GM19468 (cell line): Measurements from ENCODE around the gene TTC29.
"Not testable (repeated sequence)": the region's sequence is repeated elsewhere in the genome, so short reads cannot be mapped to it uniquely, and the experiment has no call there.

Experiments
- ATAC-seq: cut with Tn5 transposase; IDR thresholded peaks from one replicate; pipeline ENCODE4 v1.9.1; 2021; ENCODE audit warnings: mild to moderate bottlenecking, moderate library complexity, moderate number of reproducible peaks; ENCODE audit not compliant: unreplicated experiment; ENCODE audit errors: extremely low read depth

Gene TTC29

GRCh38 chr4:146742416-146742815 lies 203.2 kb downstream of the TTC29 start:
- no peak for ATAC-seq

- no peak for ATAC-seq
Observed at GRCh38 chr4:146739182-146739581, 206.5 kb downstream of the TTC29 start.

DNA sequence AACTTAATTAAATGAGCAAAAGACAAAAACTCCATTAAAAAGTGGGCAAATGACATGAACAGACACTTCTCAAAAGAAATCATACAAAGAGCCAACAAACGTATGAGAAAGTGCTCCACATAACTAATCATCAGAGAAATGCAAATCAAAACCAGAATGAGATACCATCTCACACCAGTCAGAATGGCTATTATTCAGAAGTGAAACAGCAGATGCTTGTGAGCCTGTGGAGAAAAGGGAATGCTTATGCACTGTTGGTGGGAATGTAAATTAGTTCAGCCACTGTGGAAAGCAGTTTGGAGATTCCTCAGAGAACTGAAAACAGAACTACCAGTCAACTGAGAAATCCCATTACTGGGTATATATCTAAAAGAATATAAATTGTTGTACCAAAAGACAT lies 222.1 kb downstream of the TTC29 start:
- not testable (repeated sequence) for ATAC-seq

GRCh38 chr4:146709956-146710355 lies 235.7 kb downstream of the TTC29 start:
- ATAC-seq: no peak

- no peak for ATAC-seq
Observed at GRCh38 chr4:146699910-146700309, 245.8 kb downstream of the TTC29 start.

DNA sequence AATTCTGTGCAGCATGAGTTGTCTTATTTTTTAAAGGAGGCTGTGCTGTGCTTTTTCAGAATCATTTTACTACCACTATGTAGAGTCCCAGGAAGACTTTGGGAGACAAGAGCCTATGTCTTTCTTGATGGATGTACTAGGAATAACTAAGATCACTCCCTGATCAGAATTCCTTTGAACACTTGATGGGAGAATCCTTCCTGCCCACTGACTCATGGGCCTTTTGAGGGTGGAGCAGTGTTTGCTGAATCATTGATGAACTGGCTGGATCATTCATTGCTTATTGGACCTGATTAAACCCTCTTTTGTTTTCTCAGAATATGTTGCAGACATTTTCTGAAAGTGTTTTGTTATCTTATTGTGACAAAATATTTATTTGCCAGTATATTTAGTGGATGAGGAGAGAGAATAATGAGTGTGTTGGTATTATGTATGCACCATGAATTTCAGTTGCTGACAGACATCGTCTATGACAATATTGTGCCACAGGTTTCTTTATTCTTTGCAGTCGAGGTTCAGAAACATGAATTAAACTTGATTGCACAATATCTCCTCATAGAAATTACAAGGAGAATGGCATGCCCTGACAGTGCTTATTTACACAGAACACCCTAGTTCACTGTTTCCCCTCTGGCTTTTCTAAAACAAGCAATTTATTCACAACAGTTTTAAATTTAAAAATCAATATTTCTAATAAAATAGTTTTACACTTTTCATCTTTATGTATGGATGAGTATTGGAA lies 270.7 kb downstream of the TTC29 start:
- ATAC-seq: no peak

- ATAC-seq: not testable (repeated sequence)
Observed at GRCh38 chr4:146663968-146664311, 281.7 kb downstream of the TTC29 start.

DNA sequence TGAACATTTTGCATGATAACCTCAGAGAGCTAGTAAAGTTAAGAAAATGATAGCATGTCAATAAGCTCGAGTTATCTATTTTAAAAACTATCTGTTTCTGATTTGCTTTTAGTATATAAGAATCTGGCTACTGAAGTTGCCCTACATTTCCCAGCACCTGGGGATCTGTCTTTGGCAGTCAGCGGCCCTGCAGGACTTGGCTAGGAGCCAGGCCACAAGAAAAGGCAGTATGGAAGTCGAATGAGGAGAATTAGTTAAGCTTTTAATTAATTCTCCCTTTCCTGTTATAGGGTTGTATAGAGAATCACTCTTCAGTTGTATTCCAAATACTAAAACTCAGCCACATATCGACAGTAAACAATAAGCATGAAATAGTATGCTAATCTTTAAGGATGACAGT lies 284.3 kb downstream of the TTC29 start:
- ATAC-seq: no peak
